ENCODE data around the gene ITSN2. TPM values are rescaled to one million over a fixed set of nuclear protein-coding genes. Genes with fewer than 3 reads are reported as not detected.

Gene ITSN2
- total RNA-seq, 4 donors from 2014 or later = 58.1 to 68.4 (median 65.8) TPM

DNA sequence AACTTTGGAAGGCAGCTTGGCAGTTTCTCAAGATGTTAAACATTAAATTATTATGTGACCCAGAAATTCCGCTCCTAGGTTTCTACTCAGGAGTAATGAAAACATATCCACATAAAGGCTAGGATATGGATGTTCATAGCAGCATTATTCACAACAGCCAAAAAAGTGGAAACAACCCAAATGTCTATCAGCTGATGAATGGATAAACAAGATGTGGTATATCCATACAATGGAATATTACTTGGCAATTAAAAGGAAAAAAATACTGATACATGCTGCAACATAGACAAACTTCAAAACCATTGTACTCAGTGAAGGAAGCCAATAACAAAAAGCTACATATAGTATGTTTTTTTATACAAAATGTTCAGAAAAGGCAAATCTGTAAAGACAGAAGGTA lies 197.8 kb downstream of the ITSN2 start:
- TF ChIP-seq, protein P1, sequence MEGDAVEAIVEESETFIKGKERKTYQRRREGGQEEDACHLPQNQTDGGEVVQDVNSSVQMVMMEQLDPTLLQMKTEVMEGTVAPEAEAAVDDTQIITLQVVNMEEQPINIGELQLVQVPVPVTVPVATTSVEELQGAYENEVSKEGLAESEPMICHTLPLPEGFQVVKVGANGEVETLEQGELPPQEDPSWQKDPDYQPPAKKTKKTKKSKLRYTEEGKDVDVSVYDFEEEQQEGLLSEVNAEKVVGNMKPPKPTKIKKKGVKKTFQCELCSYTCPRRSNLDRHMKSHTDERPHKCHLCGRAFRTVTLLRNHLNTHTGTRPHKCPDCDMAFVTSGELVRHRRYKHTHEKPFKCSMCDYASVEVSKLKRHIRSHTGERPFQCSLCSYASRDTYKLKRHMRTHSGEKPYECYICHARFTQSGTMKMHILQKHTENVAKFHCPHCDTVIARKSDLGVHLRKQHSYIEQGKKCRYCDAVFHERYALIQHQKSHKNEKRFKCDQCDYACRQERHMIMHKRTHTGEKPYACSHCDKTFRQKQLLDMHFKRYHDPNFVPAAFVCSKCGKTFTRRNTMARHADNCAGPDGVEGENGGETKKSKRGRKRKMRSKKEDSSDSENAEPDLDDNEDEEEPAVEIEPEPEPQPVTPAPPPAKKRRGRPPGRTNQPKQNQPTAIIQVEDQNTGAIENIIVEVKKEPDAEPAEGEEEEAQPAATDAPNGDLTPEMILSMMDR (IDR thresholded peaks at IDR 0.05) = no peak
- TF ChIP-seq POLR2A (IDR thresholded peaks at IDR 0.05) = no peak
- intact Hi-C loops (cut with DNase I; ENCODE audit: low total_unique reads) = no loop called here
- no peak overlapping the region for H3K4me3 ChIP-seq (ENCODE audit: low read depth, poor library complexity, severe bottlenecking)
- 91 to 100% methylated on average over 1 of the region's 1 CpG for WGBS, 2 donors
- DNase-seq (ENCODE audit: low spot score in 2 of 2) = no peak

- TF ChIP-seq, protein P1 (IDR thresholded peaks at IDR 0.05) = no peak
- no peak for TF ChIP-seq POLR2A (IDR thresholded peaks at IDR 0.05)
- intact Hi-C loops (cut with DNase I; ENCODE audit: low total_unique reads) = no loop called here
- no peak for DNase-seq (ENCODE audit: low spot score in 2 of 2)
- H3K4me3 ChIP-seq (ENCODE audit: low read depth, poor library complexity, severe bottlenecking) = no peak overlapping the region
Observed at GRCh38 chr2:24160761-24161160, 199.6 kb downstream of the ITSN2 start.

DNA sequence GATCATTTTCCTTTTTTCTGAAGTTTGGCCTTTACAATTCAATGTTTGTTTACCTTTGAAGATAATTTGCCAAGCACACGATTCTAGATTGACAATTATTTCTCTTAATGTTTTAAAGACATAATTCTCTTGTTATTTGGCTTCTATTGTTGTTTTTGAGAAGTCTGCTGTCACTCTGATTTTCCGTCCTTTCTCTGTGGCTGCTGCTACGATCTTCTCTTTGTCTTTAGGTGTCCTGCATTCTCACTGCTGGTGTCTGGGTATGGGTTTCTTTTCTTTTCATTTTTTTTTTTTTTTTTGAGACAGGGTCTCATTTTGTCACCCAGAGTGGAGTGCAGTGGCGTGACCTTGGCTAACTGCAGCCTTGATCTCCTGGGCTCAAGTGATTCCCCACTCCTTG lies 200.6 kb downstream of the ITSN2 start:
- intact Hi-C loops (cut with DNase I; ENCODE audit: low total_unique reads) = no loop called here
- WGBS, 2 donors = 92 to 98% methylated on average over 4 of the region's 4 CpGs
- H3K4me3 ChIP-seq (ENCODE audit: low read depth, poor library complexity, severe bottlenecking) = no peak overlapping the region
- TF ChIP-seq, protein P1 (IDR thresholded peaks at IDR 0.05) = no peak
- no peak for TF ChIP-seq POLR2A (IDR thresholded peaks at IDR 0.05)
- DNase-seq (ENCODE audit: low spot score in 2 of 2) = no peak

DNA sequence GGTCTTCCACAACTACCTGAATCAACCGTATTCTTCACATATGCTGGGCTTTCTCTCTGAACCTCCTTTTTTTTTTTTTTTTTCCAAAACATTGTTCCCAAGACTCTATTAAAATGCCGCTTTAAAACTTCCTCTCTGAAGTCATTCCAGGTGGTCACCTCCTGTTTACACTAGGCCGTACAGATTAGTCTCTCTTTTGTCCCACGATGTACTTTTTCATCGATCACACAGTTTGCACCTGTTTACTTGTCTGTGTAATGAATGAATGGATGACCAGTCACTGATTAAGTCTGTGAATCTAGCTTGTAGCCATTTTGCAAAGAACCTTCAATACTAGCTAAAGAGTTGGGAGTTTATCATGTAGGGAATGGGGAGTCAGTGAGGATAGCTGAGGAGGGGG lies 202.2 kb downstream of the ITSN2 start:
- WGBS, 2 donors = 69 to 90% methylated on average over 5 of the region's 5 CpGs
- no peak overlapping the region for H3K4me3 ChIP-seq (ENCODE audit: low read depth, poor library complexity, severe bottlenecking)
- no peak for DNase-seq (ENCODE audit: low spot score in 2 of 2)
- intact Hi-C loops (cut with DNase I; ENCODE audit: low total_unique reads) = no loop called here
- TF ChIP-seq, protein P1 (IDR thresholded peaks at IDR 0.05) = no peak
- TF ChIP-seq POLR2A (IDR thresholded peaks at IDR 0.05) = no peak

GRCh38 chr2:24153478-24153877 lies 206.9 kb downstream of the ITSN2 start:
- intact Hi-C loops (cut with DNase I; ENCODE audit: low total_unique reads) = no loop called here
- no peak for DNase-seq (ENCODE audit: low spot score in 2 of 2)
- H3K4me3 ChIP-seq (ENCODE audit: low read depth, poor library complexity, severe bottlenecking) = no peak overlapping the region
- TF ChIP-seq POLR2A (IDR thresholded peaks at IDR 0.05) = no peak
- TF ChIP-seq, protein P1 (IDR thresholded peaks at IDR 0.05) = no peak
- 78 to 89% methylated on average over 4 of the region's 4 CpGs for WGBS, 2 donors

Other genes with a start within 250 kb of the ITSN2 start
- under 1 TPM in 1 of 4 donors, not detected in 3; 0.65 TPM for gene PFN4, start 237.2 kb downstream of the ITSN2 start, total RNA-seq
- 10 to 100 TPM in 1 of 4 donors, 1 to 10 TPM in 3; 2.8 to 15.1 (median 4.6) TPM for gene FAM228B, start 237.1 kb downstream of the ITSN2 start, total RNA-seq
- gene FAM228A, start 185.5 kb downstream of the ITSN2 start, total RNA-seq = under 1 TPM in 2 of 4 donors, not detected in 2; 0.25 to 0.26 TPM
- gene NCOA1, start 130.7 kb upstream of the ITSN2 start, total RNA-seq = 10 to 100 TPM; 37.9 to 50.1 (median 45.0) TPM

Measured in lower leg skin (tissue), 4 donors.